Stomach (tissue), 9 donors: ENCODE measurements around the gene EPHB1. TPM values are rescaled to one million over a fixed set of nuclear protein-coding genes. Genes with fewer than 3 reads are reported as not detected.

Source experiments
- DNase-seq, 2 donors: peaks; one replicate each; pipeline versions ENCODE4 v3.0.0 to v3.0.0-alpha.2; 2013 to 2019
- H3K27ac ChIP-seq, 5 donors: fragments of 200-600 bp in 4 of 5; sonication (generic) in 4 of 5; one replicate each; pipeline ENCODE4 v1.5.1; 2013 to 2019; ENCODE audit warnings: mild to moderate bottlenecking in 1 of 5, moderate library complexity in 1 of 5
- H3K27me3 ChIP-seq, 3 donors: fragments of 200-600 bp; sonication (generic); one replicate each; pipeline ENCODE4 v1.5.1; 2017 to 2019; ENCODE audit warnings: mixed run types in 1 of 3
- H3K36me3 ChIP-seq, 4 donors: fragments of 200-600 bp; sonication (generic); 1 replicate in 3 of 4; 2 replicates in 1 of 4; pipeline ENCODE4 v1.5.1; 2016 to 2019
- H3K4me1 ChIP-seq, 4 donors: fragments of 200-600 bp; sonication (generic); one replicate each; pipeline ENCODE4 v1.5.1; 2016 to 2019
- H3K4me3 ChIP-seq, 4 donors: fragments of 200-600 bp; sonication (generic) in 3 of 4; one replicate each; pipeline ENCODE4 v1.5.1; 2016 to 2019; ENCODE audit warnings: mild to moderate bottlenecking in 1 of 4
- H3K9me3 ChIP-seq, 4 donors: fragments of 200-600 bp; sonication (generic); one replicate each; pipeline ENCODE4 v1.5.1; 2016 to 2019
- EP300 ChIP-seq: sonication (generic); formaldehyde crosslinking; IDR thresholded peaks from one replicate; pipeline ENCODE4 v1.6.1; 2017; ENCODE audit warnings: antibody characterized with exemption
- POLR2A ChIP-seq, 4 donors: fragments of 450-650 bp; IDR thresholded peaks; one replicate each; pipeline ENCODE4 v1.6.1; 2016; ENCODE audit warnings: antibody characterized with exemption in 4 of 4, control low read depth in 2 of 4, mild to moderate bottlenecking in 1 of 4, moderate library complexity in 1 of 4
- POLR2AphosphoS5 ChIP-seq, 3 donors: sonication (generic); formaldehyde crosslinking; IDR thresholded peaks; one replicate each; pipeline ENCODE4 v1.6.1; 2016; ENCODE audit warnings: antibody characterized with exemption in 3 of 3
- WGBS, 5 donors: extraction: QIAGEN DNeasy Blood & Tissue Kit in 3 of 5; methylation state at CpG; one replicate each; pipeline versions ENCODE4 v1.1.5 to v1.1.7; 2013 to 2018; 5-methylcytosine and 5-hydroxymethylcytosine counted together
- intact Hi-C: fragments of 100-400 bp; cut with DNase I; formaldehyde crosslinking; loops from one replicate; pipeline ENCODE4 v1.15.1; 2023; ENCODE audit warnings: low total_unique reads
- polyA plus RNA-seq, 3 donors: library from polyadenylated mRNA; stranded (reverse); fragments of 200-250 nt; gene quantifications; one replicate each; pipeline ENCODE4 v1.2.3, GENCODE V29; 2013
- total RNA-seq, 5 donors: library from RNA; depleted of rRNA; stranded (reverse); fragments of >200 nt; gene quantifications; one replicate each; pipeline versions ENCODE4 v1.1.0 to v1.2.3, GENCODE V29; 2014 to 2016
- TF ChIP-seq, protein P1 (sequence below), 7 experiments: fragments of 450-650 bp in 4 of 7; fragments of 200-600 bp in 3 of 7; sonication (generic) in 3 of 7; IDR thresholded peaks; one replicate each; pipeline ENCODE4 v1.5.1; 2016 to 2019; ENCODE audit warnings: antibody characterized with exemption in 7 of 7, control low read depth in 2 of 7, mild to moderate bottlenecking in 1 of 7
- donor health status: healthy with polysubstance abuse.
- donor health status: Bipolar disorder and iron deficiency.
- donor health status: healthy.

The EPHB1 gene
- total and polyA plus RNA-seq, 8 donors = 0.13 to 2.3 (median 1.0) TPM; not detected in 4

DNA sequence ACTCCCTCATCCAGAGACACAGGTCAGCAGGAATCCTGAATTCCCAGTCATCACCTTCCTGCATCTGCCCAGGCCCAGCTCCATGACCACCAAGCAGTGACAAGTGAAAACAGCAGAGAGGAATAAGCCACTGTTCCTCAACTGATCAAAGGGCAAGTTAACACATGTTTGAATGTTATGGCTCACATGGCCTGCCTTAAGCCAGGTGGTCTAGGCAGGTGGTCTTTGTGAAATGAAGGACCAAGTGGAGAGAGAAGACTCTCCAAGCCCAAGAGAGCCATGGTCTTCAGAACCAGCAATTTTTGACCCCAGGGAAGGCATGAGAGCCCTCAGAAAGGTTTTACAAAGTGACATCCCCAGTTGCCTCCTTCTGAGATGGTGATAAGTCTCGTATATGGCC is 161.8 kb downstream of the EPHB1 start:
- no peak overlapping the region for H3K27ac ChIP-seq
- no peak for DNase-seq
- no peaks in the 10 kb centered on the region for H3K9me3 ChIP-seq
- no peaks in the 10 kb centered on the region for H3K4me1 ChIP-seq
- intact Hi-C loops = no loop called here
- TF ChIP-seq EP300 (no peak), POLR2AphosphoS5 (IDR thresholded peaks at IDR 0.05) (no peak), POLR2A (IDR thresholded peaks at IDR 0.05) (no peak)
- TF ChIP-seq, protein P1, sequence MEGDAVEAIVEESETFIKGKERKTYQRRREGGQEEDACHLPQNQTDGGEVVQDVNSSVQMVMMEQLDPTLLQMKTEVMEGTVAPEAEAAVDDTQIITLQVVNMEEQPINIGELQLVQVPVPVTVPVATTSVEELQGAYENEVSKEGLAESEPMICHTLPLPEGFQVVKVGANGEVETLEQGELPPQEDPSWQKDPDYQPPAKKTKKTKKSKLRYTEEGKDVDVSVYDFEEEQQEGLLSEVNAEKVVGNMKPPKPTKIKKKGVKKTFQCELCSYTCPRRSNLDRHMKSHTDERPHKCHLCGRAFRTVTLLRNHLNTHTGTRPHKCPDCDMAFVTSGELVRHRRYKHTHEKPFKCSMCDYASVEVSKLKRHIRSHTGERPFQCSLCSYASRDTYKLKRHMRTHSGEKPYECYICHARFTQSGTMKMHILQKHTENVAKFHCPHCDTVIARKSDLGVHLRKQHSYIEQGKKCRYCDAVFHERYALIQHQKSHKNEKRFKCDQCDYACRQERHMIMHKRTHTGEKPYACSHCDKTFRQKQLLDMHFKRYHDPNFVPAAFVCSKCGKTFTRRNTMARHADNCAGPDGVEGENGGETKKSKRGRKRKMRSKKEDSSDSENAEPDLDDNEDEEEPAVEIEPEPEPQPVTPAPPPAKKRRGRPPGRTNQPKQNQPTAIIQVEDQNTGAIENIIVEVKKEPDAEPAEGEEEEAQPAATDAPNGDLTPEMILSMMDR (IDR thresholded peaks at IDR 0.05) = no peak
- 0 to 77% (median 73%) methylated on average over 1 of the region's 1 CpG for WGBS, 5 donors
- H3K27me3 ChIP-seq = no peaks in the 10 kb centered on the region
- no peak overlapping the region for H3K4me3 ChIP-seq
- peaks cover 0 to 3% (median 0%) of the 10 kb centered on the region in 4 donors for H3K36me3 ChIP-seq

DNA sequence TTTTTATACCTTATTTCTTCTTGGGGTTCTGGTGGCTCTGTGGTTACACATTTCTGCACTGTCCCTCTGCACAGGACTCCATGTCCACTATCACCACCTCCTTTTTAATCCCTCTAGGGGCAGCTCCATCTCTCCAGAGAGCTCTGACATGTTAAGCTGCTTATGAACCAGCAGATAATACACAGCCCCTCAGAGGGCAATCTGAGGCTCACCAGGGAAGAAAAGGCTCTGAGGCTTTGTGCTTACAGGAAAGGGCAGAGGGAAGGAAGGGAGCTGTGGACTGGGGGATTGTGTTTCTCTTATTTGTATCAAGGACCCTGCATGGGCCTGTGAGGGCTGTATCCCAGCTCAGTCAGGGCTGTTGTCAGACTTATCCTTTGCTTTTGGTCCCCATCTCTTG is 164.5 kb downstream of the EPHB1 start:
- H3K4me1 ChIP-seq = no peaks in the 10 kb centered on the region
- no peak overlapping the region for H3K27ac ChIP-seq
- no peak overlapping the region for H3K4me3 ChIP-seq
- no peaks in the 10 kb centered on the region for H3K27me3 ChIP-seq
- H3K36me3 ChIP-seq = no peaks in the 10 kb centered on the region
- intact Hi-C loops = no loop called here
- no peak for DNase-seq
- no peaks in the 10 kb centered on the region for H3K9me3 ChIP-seq
- TF ChIP-seq POLR2AphosphoS5 (IDR thresholded peaks at IDR 0.05) (no peak), POLR2A (IDR thresholded peaks at IDR 0.05) (no peak), EP300 (no peak)
- TF ChIP-seq, protein P1 (IDR thresholded peaks at IDR 0.05) = no peak

DNA sequence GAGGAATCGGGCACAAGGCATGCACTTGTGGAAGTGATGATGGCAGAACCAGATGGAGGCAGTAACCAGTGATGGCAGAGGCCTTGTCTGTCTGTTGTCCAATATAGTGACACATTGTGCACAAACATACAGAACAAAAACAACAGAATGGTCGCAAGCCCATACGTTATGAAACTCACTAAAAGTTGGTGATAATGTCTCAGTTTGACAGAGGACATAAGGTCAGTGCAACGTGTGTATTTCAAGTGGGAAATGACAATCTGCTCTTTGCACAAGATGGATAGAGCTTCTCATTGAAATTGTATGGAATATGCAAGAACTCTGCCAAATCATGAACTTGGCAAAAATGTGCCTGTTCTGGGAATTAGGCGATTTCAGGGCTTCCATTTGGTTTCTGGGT is 169.2 kb downstream of the EPHB1 start:
- no peak overlapping the region for H3K27ac ChIP-seq
- no peak for TF ChIP-seq EP300
- no peak for TF ChIP-seq POLR2AphosphoS5 (IDR thresholded peaks at IDR 0.05)
- no peak for TF ChIP-seq POLR2A (IDR thresholded peaks at IDR 0.05)
- TF ChIP-seq, protein P1 (IDR thresholded peaks at IDR 0.05) = no peak
- 75 to 84% (median 84%) methylated on average over 5 of the region's 5 CpGs for WGBS, 5 donors

DNA sequence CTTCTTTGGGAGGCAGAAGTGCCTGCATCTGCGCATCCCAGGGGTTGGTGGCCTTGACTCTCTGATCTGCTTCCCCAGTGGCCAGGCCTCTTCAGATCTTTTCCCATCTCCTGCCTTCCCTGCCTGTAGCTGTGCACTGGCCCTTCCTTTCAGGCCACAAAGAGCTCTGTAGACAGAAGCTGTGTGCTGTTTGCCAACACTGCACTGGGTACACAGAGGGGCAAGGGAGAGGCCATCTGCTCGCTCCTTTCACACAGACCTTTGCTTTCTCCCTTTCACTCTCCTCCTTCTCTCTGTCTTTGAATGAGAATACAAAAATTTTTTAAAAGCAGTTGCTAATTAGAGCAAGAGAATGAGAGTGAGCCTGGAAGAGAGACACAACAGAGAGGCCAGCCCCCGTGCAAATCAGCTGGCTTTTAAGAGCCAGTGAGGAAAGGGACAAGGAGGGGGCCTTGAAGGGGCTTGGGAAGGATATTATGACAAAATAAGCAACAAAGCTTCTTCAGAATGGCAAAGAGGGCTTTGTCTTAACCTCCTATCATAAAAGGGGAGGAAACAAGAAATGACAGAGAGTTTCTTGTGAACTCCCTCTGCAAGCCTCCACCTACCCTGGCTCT is 170.9 kb downstream of the EPHB1 start:
- Histone ChIP-seq H3K27me3 (no peaks in the 10 kb centered on the region), H3K36me3 (no peaks in the 10 kb centered on the region), H3K4me3 (no peak overlapping the region), H3K9me3 (peaks cover 0 to 6% (median 0%) of the 10 kb centered on the region in 4 donors), H3K4me1 (no peaks in the 10 kb centered on the region), H3K27ac (no peak overlapping the region)
- 38 to 68% (median 62%) methylated on average over 3 of the region's 3 CpGs for WGBS, 5 donors
- TF ChIP-seq EP300 = no peak
- TF ChIP-seq, protein P1 (IDR thresholded peaks at IDR 0.05) = no peak
- TF ChIP-seq POLR2AphosphoS5 (IDR thresholded peaks at IDR 0.05) = no peak
- no peak for TF ChIP-seq POLR2A (IDR thresholded peaks at IDR 0.05)
- intact Hi-C loops = no loop called here
- DNase-seq = peak in 1 of 2 donors; percentile 30

More for the DNA sequence above, 169.2 kb downstream of the EPHB1 start:
- H3K36me3 ChIP-seq = no peaks in the 10 kb centered on the region
- intact Hi-C loops = no loop called here
- H3K27me3 ChIP-seq = no peaks in the 10 kb centered on the region
- no peak for DNase-seq
- H3K4me1 ChIP-seq = no peaks in the 10 kb centered on the region
- peaks cover 0 to 6% (median 0%) of the 10 kb centered on the region in 4 donors for H3K9me3 ChIP-seq
- no peak overlapping the region for H3K4me3 ChIP-seq
